SK-N-SH (cell line): Measurements from ENCODE around the gene RASA3. TPM values are rescaled to one million over a fixed set of nuclear protein-coding genes. Genes with fewer than 3 reads are reported as not detected.

Experiments used
- CTCF ChIA-PET: fragments of 300-600, 350-600 bp; formaldehyde crosslinking; extraction: SDS; loops from one replicate; lab custom pipeline; 2021; lab: Yijun Ruan, JAX
- POLR2A ChIA-PET: fragments of 350-600 bp; sonication (Branson Sonifier 250); formaldehyde crosslinking; extraction: SDS; loops from one replicate; lab custom pipeline; 2020; ENCODE audit warnings: antibody characterized with exemption, inconsistent platforms; lab: Yijun Ruan, JAX
- DNase-seq: peaks from one replicate; pipeline ENCODE4 v3.0.0; 2012
- H2AFZ ChIP-seq: fragments of 200-600 bp; sonication (generic); 2 replicates; pipeline ENCODE4 v1.8.1; 2016; ENCODE audit warnings: antibody characterized with exemption, mild to moderate bottlenecking, low read depth
- H3F3A ChIP-seq: fragments of 200-600 bp; sonication (generic); replicated peaks from 2 replicates; pipeline ENCODE3; 2016; ENCODE audit warnings: antibody characterized with exemption, mild to moderate bottlenecking; ENCODE audit not compliant: insufficient read depth
- H3K27ac ChIP-seq, 2 experiments: fragments of 200-500 bp in 1 of 2; fragments of 200-600 bp in 1 of 2; sonication (Bioruptor generic) in 1 of 2; sonication (generic), shearing (Covaris generic) in 1 of 2; 2 replicates each; pipeline versions ENCODE4 v1.5.1 to v1.6.1; 2014 to 2016; ENCODE audit warnings: low read depth in 2 of 2, inconsistent platforms in 1 of 2, low read length in 1 of 2, mild to moderate bottlenecking in 1 of 2, mixed read lengths in 1 of 2
- H3K27me3 ChIP-seq: fragments of 200-600 bp; sonication (generic), shearing (Covaris generic); 2 replicates; pipeline ENCODE4 v1.6.1; 2016; ENCODE audit warnings: mixed run types; ENCODE audit not compliant: insufficient read depth
- H3K36me3 ChIP-seq, 2 experiments: fragments of 200-500 bp in 1 of 2; fragments of 200-600 bp in 1 of 2; sonication (Bioruptor generic) in 1 of 2; sonication (generic) in 1 of 2; replicated peaks in 1 of 2; 2 replicates each; pipeline versions ENCODE3 to v1.5.1; 2014 to 2016; ENCODE audit warnings: low read length in 1 of 2, mild to moderate bottlenecking in 1 of 2; ENCODE audit not compliant: insufficient read depth in 2 of 2, control insufficient read depth in 1 of 2
- H3K4me1 ChIP-seq, 2 experiments: fragments of 200-500 bp in 1 of 2; fragments of 200-600 bp in 1 of 2; sonication (Bioruptor generic) in 1 of 2; sonication (generic), shearing (Covaris generic) in 1 of 2; 2 replicates each; pipeline versions ENCODE4 v1.5.1 to v1.6.1; 2014 to 2016; ENCODE audit warnings: low read depth in 1 of 2, low read length in 1 of 2, mixed run types in 1 of 2; ENCODE audit not compliant: insufficient read depth in 2 of 2, control insufficient read depth in 1 of 2
- H3K4me2 ChIP-seq: fragments of 200-600 bp; sonication (generic), shearing (Covaris generic); 2 replicates; pipeline ENCODE4 v1.6.1; 2017; ENCODE audit warnings: mixed run types
- H3K4me3 ChIP-seq, 2 experiments: fragments of 200-500 bp in 1 of 2; fragments of 200-600 bp in 1 of 2; sonication (Bioruptor generic) in 1 of 2; sonication (generic), shearing (Covaris generic) in 1 of 2; 2 replicates each; pipeline versions ENCODE4 v1.5.1 to v1.8.1; 2014 to 2016; ENCODE audit warnings: low read depth in 2 of 2, inconsistent platforms in 1 of 2, low read length in 1 of 2, mild to moderate bottlenecking in 1 of 2, mixed read lengths in 1 of 2, moderate library complexity in 1 of 2
- H3K79me2 ChIP-seq: fragments of 200-600 bp; sonication (generic); 2 replicates; pipeline ENCODE4 v1.8.1; 2017; ENCODE audit warnings: mild to moderate bottlenecking; ENCODE audit not compliant: insufficient read depth
- H3K9ac ChIP-seq: fragments of 200-600 bp; sonication (generic); 2 replicates; pipeline ENCODE4 v1.6.1; 2017; ENCODE audit warnings: mixed run types
- H3K9me2 ChIP-seq: fragments of 200-600 bp; sonication (generic); 2 replicates; pipeline ENCODE4 v1.6.1; 2017; ENCODE audit warnings: mixed run types
- H3K9me3 ChIP-seq: fragments of 200-600 bp; sonication (generic); 2 replicates; pipeline ENCODE4 v1.6.1; 2017; ENCODE audit warnings: mixed run types, mild to moderate bottlenecking, moderate library complexity
- H4K20me1 ChIP-seq: fragments of 200-600 bp; sonication (generic); 2 replicates; pipeline ENCODE4 v1.6.1; 2017; ENCODE audit warnings: mild to moderate bottlenecking, mixed run types; ENCODE audit not compliant: insufficient read depth
- CHD2 ChIP-seq: fragments of 150-350 bp; IDR thresholded peaks from 2 replicates; pipeline ENCODE4 v1.6.1; 2018; ENCODE audit warnings: low read length; ENCODE audit not compliant: partially characterized antibody
- EZH2phosphoT487 ChIP-seq: fragments of 200-600 bp; sonication (generic); IDR thresholded peaks from 2 replicates; pipeline ENCODE4 v1.6.1; 2017; ENCODE audit warnings: low read depth, mixed run types, mild to moderate bottlenecking, antibody characterized with exemption, moderate library complexity, borderline replicate concordance
- GABPA ChIP-seq: IDR thresholded peaks from 2 replicates; pipeline ENCODE4 v1.4.0; 2012; ENCODE audit warnings: low read depth, mild to moderate bottlenecking
- JUND ChIP-seq: IDR thresholded peaks from 2 replicates; pipeline ENCODE4 v1.4.0; 2012
- NFIC ChIP-seq: IDR thresholded peaks from 2 replicates; pipeline ENCODE4 v1.4.0; 2012; ENCODE audit warnings: borderline replicate concordance
- POLR2AphosphoS5 ChIP-seq: IDR thresholded peaks from 2 replicates; pipeline ENCODE4 v1.6.1; 2012; ENCODE audit warnings: low read depth, low read length
- RAD21 ChIP-seq: IDR thresholded peaks from 2 replicates; pipeline ENCODE4 v1.6.1; 2012; ENCODE audit warnings: mild to moderate bottlenecking, low read length
- RCOR1 ChIP-seq: fragments of 150-350 bp; IDR thresholded peaks from 2 replicates; pipeline ENCODE4 v1.6.1; 2017; ENCODE audit warnings: antibody characterized with exemption, low read length
- RXRA ChIP-seq: IDR thresholded peaks from 2 replicates; pipeline ENCODE4 v1.4.0; 2012; ENCODE audit warnings: low read depth, mild to moderate bottlenecking, borderline replicate concordance
- SMC3 ChIP-seq: IDR thresholded peaks from 2 replicates; pipeline ENCODE4 v1.6.1; 2012; ENCODE audit warnings: low read depth, low read length, improper control_type of control experiment
- TCF12 ChIP-seq: IDR thresholded peaks from 2 replicates; pipeline ENCODE4 v1.4.0; 2012
- USF2 ChIP-seq: fragments of 150-350 bp; IDR thresholded peaks from 2 replicates; pipeline ENCODE4 v1.6.1; 2017; ENCODE audit warnings: antibody characterized with exemption, low read length, low read depth, borderline replicate concordance
- YY1 ChIP-seq: IDR thresholded peaks from 2 replicates; pipeline ENCODE4 v1.4.0; 2012; ENCODE audit warnings: low read depth, mild to moderate bottlenecking
- WGBS: methylation state at CpG from one replicate; pipeline ENCODE4 v1.1.6; 2017; ENCODE audit warnings: low lambda C conversion rate; 5-methylcytosine and 5-hydroxymethylcytosine counted together
- polyA plus RNA-seq, 3 experiments: library from polyadenylated mRNA; depleted of rRNA; stranded (reverse); fragments of >200 nt; gene quantifications; 2 replicates each; pipeline ENCODE4 v1.2.3, GENCODE V29; 2012
- TF ChIP-seq, protein P1 (sequence below): fragments of 200-600 bp; sonication (generic); IDR thresholded peaks from 2 replicates; pipeline ENCODE4 v1.6.1; 2017; ENCODE audit warnings: antibody characterized with exemption, mild to moderate bottlenecking, moderate library complexity
- TF ChIP-seq, protein P2 (sequence below): fragments of 150-350 bp; IDR thresholded peaks from 2 replicates; pipeline ENCODE4 v1.6.1; 2016; ENCODE audit warnings: mild to moderate bottlenecking, low read depth, low read length

The RASA3 gene
- polyA plus RNA-seq, 1 of the 3 experiments (the other 2 are of a cell fraction) = 25.1 TPM

GRCh38 chr13:114173745-114174144 is 41.3 kb upstream of the RASA3 start:
- H3K4me3 ChIP-seq = no peak overlapping the region
- POLR2A ChIA-PET = no interaction called here
- CTCF ChIA-PET = no interaction called here
- H3K9me3 ChIP-seq = no peaks in the 10 kb centered on the region
- no peaks in the 10 kb centered on the region for H3K36me3 ChIP-seq
- no peak overlapping the region for H2AFZ ChIP-seq
- 13% methylated on average over 1 of the region's 1 CpG for WGBS
- no peak overlapping the region for H3K27ac ChIP-seq
- H3K4me1 ChIP-seq = no peaks in the 10 kb centered on the region; a peak in 1 of 4 replicates
- TF ChIP-seq USF2 = no peak
- TF ChIP-seq JUND = no peak
- no peak for TF ChIP-seq NFIC
- TF ChIP-seq, all 33 proteins: peak for 0
- Histone ChIP-seq H3K9me2 (no peaks in the 10 kb centered on the region), H3K4me2 (no peak overlapping the region), H3F3A (no peaks in the 10 kb centered on the region), H3K27me3 (peaks cover 5% of the 10 kb centered on the region; the same call in 1 of the 2 replicates), H4K20me1 (no peaks in the 10 kb centered on the region), H3K79me2 (no peaks in the 10 kb centered on the region), H3K9ac (no peak overlapping the region)
- DNase-seq = no peak

GRCh38 chr13:114173272-114173671 is 40.8 kb upstream of the RASA3 start:
- Histone ChIP-seq H3K9me3 (no peaks in the 10 kb centered on the region), H3K36me3 (no peaks in the 10 kb centered on the region), H4K20me1 (no peaks in the 10 kb centered on the region), H3K9me2 (no peaks in the 10 kb centered on the region), H3K27me3 (peaks cover under 1% of the 10 kb centered on the region; the same call in 1 of the 2 replicates), H3K9ac (no peak overlapping the region), H3K27ac (no peak overlapping the region), H2AFZ (no peak overlapping the region), H3K4me1 (no peaks in the 10 kb centered on the region; a peak in 1 of 4 replicates), H3K4me3 (no peak overlapping the region), H3K4me2 (no peak overlapping the region), H3K79me2 (no peaks in the 10 kb centered on the region), H3F3A (no peaks in the 10 kb centered on the region)
- ChIA-PET CTCF (no interaction called here), POLR2A (no interaction called here)
- no peak for TF ChIP-seq GABPA
- TF ChIP-seq SMC3 = no peak
- no peak for TF ChIP-seq TCF12
- TF ChIP-seq EZH2phosphoT487 = no peak
- no peak for TF ChIP-seq YY1
- WGBS = 64% methylated on average over 3 of the region's 3 CpGs
- DNase-seq = no peak

- Histone ChIP-seq H3K27ac (no peak overlapping the region), H4K20me1 (no peaks in the 10 kb centered on the region), H3K36me3 (no peaks in the 10 kb centered on the region), H3K27me3 (no peaks in the 10 kb centered on the region), H3F3A (no peaks in the 10 kb centered on the region), H3K9ac (no peak overlapping the region), H2AFZ (no peak overlapping the region), H3K4me3 (no peak overlapping the region), H3K4me1 (peaks cover 0 to 13% of the 10 kb centered on the region in 2 experiments; a peak in 1 of 4 replicates), H3K9me2 (no peaks in the 10 kb centered on the region), H3K9me3 (no peaks in the 10 kb centered on the region), H3K4me2 (no peak overlapping the region), H3K79me2 (no peaks in the 10 kb centered on the region)
- POLR2A ChIA-PET = no interaction called here
- CTCF ChIA-PET = no interaction called here
- TF ChIP-seq, protein P1, sequence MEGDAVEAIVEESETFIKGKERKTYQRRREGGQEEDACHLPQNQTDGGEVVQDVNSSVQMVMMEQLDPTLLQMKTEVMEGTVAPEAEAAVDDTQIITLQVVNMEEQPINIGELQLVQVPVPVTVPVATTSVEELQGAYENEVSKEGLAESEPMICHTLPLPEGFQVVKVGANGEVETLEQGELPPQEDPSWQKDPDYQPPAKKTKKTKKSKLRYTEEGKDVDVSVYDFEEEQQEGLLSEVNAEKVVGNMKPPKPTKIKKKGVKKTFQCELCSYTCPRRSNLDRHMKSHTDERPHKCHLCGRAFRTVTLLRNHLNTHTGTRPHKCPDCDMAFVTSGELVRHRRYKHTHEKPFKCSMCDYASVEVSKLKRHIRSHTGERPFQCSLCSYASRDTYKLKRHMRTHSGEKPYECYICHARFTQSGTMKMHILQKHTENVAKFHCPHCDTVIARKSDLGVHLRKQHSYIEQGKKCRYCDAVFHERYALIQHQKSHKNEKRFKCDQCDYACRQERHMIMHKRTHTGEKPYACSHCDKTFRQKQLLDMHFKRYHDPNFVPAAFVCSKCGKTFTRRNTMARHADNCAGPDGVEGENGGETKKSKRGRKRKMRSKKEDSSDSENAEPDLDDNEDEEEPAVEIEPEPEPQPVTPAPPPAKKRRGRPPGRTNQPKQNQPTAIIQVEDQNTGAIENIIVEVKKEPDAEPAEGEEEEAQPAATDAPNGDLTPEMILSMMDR = no peak
- no peak for TF ChIP-seq RCOR1
- no peak for TF ChIP-seq RXRA
- TF ChIP-seq RAD21 = no peak
- no peak for TF ChIP-seq CHD2
- TF ChIP-seq, protein P2, sequence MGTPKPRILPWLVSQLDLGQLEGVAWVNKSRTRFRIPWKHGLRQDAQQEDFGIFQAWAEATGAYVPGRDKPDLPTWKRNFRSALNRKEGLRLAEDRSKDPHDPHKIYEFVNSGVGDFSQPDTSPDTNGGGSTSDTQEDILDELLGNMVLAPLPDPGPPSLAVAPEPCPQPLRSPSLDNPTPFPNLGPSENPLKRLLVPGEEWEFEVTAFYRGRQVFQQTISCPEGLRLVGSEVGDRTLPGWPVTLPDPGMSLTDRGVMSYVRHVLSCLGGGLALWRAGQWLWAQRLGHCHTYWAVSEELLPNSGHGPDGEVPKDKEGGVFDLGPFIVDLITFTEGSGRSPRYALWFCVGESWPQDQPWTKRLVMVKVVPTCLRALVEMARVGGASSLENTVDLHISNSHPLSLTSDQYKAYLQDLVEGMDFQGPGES = no peak
- no peak for TF ChIP-seq NFIC
- no peak for TF ChIP-seq TCF12
- TF ChIP-seq POLR2AphosphoS5 = no peak
- TF ChIP-seq JUND = no peak
- no peak for DNase-seq
- 89% methylated on average over 5 of the region's 5 CpGs for WGBS
These were observed 35.5 kb upstream of the RASA3 start for GRCh38 chr13:114167885-114168284.
